ENCODE data around the gene DCAF11.

DNA sequence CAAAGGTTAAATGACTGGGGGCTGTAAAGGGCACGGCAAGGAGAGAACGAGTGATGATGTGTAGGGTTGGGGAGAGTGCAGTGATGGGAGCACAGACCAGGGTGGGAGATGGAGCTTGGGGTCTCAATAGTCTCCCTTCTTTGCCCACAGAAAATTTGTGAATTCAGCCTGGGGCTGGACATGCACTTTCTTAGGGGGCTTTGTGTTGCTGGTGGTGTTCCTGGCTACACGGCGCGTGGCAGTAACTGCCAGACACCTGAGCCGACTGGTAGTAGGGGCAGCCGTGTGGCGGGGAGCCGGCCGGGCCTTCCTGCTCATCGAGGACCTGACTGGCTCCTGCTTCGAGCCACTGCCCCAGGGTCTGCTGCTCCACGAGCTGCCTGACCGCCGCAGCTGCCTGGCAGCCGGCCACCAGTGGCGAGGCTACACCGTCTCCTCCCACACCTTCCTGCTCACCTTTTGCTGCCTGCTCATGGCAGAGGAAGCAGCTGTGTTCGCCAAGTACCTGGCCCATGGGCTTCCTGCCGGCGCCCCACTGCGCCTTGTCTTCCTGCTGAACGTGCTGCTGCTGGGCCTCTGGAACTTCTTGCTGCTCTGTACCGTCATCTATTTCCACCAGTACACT, 17.6 kb downstream of the DCAF11 start:
- TF ChIP-seq POLR2A (IDR thresholded peaks at IDR 0.05; ENCODE audit: low read depth, low read length) (no peak), POLR2AphosphoS5 (IDR thresholded peaks at IDR 0.05; ENCODE audit: low read depth, low read length) (no peak), TAF1 (IDR thresholded peaks at IDR 0.05; ENCODE audit: low read depth, low read length) (no peak), PAX5 (IDR thresholded peaks at IDR 0.05; ENCODE audit: insufficient read depth, low read length, severe bottlenecking) (no peak), POU2F2 (IDR thresholded peaks at IDR 0.05; ENCODE audit: low read depth, low read length) (no peak)
